ENCODE data around the gene GLP2R.

The GLP2R gene

DNA sequence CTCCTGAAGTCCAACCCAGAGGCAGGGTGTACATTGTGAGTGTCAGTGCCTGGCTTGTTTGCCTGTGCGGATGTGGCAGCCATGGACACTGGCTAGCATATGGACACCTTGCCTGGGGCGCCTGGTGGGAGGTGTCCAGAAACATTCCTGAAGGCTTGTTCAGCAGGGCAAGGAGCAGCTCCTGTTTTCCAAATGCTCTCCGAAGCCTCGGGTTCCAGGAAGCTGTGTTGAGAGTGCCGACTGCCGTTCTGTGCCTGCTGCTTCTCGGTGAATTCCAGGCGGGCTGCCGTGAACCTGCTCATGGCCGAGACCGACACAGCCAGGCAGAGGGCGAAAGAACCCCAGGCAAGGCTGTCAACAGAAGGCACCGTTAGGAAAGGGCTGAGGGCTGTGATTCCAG is 23.4 kb upstream of the GLP2R start:
- TF ChIP-seq, protein P1, sequence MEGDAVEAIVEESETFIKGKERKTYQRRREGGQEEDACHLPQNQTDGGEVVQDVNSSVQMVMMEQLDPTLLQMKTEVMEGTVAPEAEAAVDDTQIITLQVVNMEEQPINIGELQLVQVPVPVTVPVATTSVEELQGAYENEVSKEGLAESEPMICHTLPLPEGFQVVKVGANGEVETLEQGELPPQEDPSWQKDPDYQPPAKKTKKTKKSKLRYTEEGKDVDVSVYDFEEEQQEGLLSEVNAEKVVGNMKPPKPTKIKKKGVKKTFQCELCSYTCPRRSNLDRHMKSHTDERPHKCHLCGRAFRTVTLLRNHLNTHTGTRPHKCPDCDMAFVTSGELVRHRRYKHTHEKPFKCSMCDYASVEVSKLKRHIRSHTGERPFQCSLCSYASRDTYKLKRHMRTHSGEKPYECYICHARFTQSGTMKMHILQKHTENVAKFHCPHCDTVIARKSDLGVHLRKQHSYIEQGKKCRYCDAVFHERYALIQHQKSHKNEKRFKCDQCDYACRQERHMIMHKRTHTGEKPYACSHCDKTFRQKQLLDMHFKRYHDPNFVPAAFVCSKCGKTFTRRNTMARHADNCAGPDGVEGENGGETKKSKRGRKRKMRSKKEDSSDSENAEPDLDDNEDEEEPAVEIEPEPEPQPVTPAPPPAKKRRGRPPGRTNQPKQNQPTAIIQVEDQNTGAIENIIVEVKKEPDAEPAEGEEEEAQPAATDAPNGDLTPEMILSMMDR (conservative IDR thresholded peaks at IDR 0.05; ENCODE audit: control insufficient read depth, insufficient read depth, low read depth, low read length) = no peak
- H3K4me3 ChIP-seq (ENCODE audit: control insufficient read depth, low read depth, low read length) = no peak overlapping the region
- no peak for DNase-seq (ENCODE audit: low read depth)

DNA sequence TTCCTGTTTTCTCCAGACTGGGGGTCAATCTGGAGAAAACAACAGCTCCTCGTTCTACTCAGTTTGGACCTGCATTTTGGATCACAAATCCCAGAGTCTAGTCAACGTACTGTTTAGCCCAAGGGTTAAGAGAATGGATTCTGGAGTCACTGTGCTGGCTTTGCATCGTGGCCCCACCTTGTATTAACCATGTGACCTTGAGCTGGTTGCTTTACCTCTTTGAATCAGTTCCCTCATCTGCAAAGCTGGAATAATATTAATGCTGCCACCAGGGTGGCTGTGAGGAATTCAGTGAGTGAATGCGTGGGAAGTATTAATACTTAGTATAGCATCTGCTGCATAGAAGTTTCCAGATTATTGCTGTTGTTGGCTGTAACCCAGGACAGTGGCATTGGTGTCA is 23.0 kb upstream of the GLP2R start:
- DNase-seq (ENCODE audit: low read depth) = no peak
- H3K4me3 ChIP-seq (ENCODE audit: control insufficient read depth, low read depth, low read length) = no peak overlapping the region
- TF ChIP-seq, protein P1 (conservative IDR thresholded peaks at IDR 0.05; ENCODE audit: control insufficient read depth, insufficient read depth, low read depth, low read length) = no peak

DNA sequence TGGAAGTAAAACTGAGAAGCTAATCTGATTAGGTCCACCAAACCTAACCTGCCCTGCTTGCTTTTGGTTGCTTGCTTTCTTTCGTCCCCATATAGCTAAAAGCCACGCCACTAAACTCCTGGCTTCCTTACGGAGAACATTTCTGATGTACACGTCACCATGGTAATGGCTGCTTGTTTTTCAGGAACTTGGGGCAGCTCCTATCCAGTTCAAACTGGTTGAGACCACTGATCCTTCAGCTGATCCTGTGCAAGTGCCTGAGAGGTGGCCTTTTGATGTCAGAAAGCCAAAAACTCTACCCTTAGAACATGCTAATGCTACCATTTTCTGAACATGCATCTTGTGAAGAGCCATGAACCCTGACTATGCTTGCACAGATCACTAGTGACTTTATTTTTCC is 20.0 kb upstream of the GLP2R start:
- DNase-seq (ENCODE audit: low read depth) = no peak
- TF ChIP-seq, protein P1 (conservative IDR thresholded peaks at IDR 0.05; ENCODE audit: control insufficient read depth, insufficient read depth, low read depth, low read length) = no peak
- no peak overlapping the region for H3K4me3 ChIP-seq (ENCODE audit: control insufficient read depth, low read depth, low read length)

DNA sequence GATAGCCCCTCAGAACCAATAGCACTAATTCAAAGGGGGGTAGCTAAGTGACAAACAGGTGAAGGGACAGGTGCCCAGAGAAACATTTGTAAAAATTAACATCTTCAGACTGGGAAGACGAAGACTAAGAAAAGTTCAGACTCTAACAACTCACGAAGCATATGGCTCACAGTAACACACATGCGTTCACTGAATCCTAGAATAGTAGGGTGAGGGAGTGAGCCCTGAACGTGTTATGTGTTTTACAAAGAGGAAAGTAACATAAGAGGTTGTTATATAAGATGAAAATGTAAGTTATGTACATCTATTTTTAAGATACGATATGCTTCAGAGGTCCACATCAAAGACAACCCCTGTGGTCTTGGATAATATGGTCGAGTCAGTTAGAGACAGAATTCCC is 19.0 kb upstream of the GLP2R start:
- no peak overlapping the region for H3K4me3 ChIP-seq (ENCODE audit: control insufficient read depth, low read depth, low read length)
- no peak for DNase-seq (ENCODE audit: low read depth)
- TF ChIP-seq, protein P1 (conservative IDR thresholded peaks at IDR 0.05; ENCODE audit: control insufficient read depth, insufficient read depth, low read depth, low read length) = no peak

DNA sequence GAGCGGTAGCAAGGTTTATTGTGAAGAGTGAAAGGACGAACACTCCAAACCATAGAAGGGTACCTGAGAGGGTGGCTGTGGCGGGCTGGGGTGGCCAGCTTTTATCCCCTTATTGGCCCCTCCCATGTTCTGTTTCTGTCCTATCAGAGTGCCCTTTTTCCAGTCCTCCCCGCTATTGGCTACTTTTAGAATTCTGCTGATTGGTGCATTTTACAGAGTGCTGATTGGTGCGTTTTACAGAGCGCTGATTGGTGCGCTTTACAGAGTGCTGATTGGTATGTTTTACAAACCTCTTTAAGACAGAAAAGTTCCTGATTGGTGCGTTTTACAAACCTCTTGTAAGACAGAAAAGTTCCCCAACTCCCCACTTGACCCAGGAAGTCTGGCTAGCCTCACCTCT is 16.3 kb upstream of the GLP2R start:
- TF ChIP-seq, protein P1 (conservative IDR thresholded peaks at IDR 0.05; ENCODE audit: control insufficient read depth, insufficient read depth, low read depth, low read length) = no peak
- no peak overlapping the region for H3K4me3 ChIP-seq (ENCODE audit: control insufficient read depth, low read depth, low read length)
- no peak for DNase-seq (ENCODE audit: low read depth)

DNA sequence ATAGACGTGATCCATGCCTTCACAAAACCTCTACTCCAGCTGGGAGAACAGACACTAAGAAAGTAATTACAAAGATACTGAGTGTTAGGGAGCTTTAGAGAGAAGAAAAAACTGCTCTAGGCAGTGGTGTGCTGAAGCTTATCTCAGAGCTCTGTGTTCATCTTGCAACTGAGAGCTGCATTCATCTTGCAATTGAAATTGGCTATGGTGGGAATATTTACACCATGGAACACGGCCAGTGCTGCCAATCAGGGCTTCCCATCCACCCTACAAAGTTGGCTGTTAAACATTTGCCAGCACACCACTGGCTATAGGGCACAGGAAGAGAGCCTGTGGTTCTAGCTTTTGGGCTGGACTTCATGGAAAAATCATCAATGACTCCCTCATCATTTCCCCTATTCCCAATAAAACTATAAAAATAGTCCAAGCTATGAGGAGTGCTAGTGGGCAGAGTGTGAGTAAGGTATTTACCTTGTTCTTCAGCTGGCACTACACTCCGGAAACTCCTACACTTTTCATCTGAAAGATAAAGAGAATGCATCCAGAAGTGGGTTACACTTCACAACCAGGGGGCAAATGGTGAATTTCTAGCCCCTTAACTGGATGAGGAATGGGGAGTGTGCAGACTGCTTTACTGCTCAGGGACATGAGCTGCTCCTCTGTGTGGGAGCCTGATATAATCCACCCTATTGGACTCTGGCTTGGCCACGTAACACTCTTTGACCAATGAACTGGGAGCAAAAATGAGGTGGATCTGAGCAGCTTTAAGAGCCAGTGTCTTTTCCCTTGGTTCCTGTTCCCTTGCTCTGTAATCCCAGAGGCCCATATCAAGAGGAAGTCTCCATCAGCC is 15.4 kb upstream of the GLP2R start:
- H3K4me3 ChIP-seq (ENCODE audit: control insufficient read depth, low read depth, low read length) = no peak overlapping the region
- no peak for DNase-seq (ENCODE audit: low read depth)
- TF ChIP-seq, protein P1 (conservative IDR thresholded peaks at IDR 0.05; ENCODE audit: control insufficient read depth, insufficient read depth, low read depth, low read length) = no peak
